Activated B cell treated with CpG ODN at 0.5 μM for 24 hours (primary cell): ENCODE measurements around the gene ASB2. TPM values are rescaled to one million over a fixed set of nuclear protein-coding genes. Genes with fewer than 3 reads are reported as not detected.

Experiments used
- ATAC-seq: fragments of 200-7000 bp; cut with Tn5 transposase; one replicate; pipeline ENCODE4 v1.10.0; 2021; ENCODE audit warnings: low read depth, mild to moderate bottlenecking, moderate library complexity
- CTCF ChIA-PET: fragments of 350-600 bp; sonication (Branson Sonifier 250); formaldehyde crosslinking; loops from one replicate; lab custom pipeline; 2021; ENCODE audit warnings: antibody characterized with exemption; lab: Charles Lee
- POLR2A ChIA-PET: fragments of 350-600 bp; sonication (Branson Sonifier 250); formaldehyde crosslinking; loops from one replicate; lab custom pipeline; 2021; ENCODE audit warnings: antibody characterized with exemption; lab: Charles Lee
- DNase-seq: peaks from one replicate; pipeline ENCODE4 v3.0.0; 2022
- H3K27ac Mint-ChIP-seq: one replicate; pipeline ENCODE4 v1.8.0; 2020; ENCODE audit warnings: mixed read lengths
- H3K27me3 Mint-ChIP-seq: one replicate; pipeline ENCODE4 v1.8.0; 2021; ENCODE audit warnings: mixed read lengths
- H3K36me3 Mint-ChIP-seq: one replicate; pipeline ENCODE4 v1.8.0; 2021; ENCODE audit warnings: low read depth, mixed read lengths
- H3K4me1 Mint-ChIP-seq: one replicate; pipeline ENCODE4 v1.8.0; 2021; ENCODE audit warnings: mixed read lengths
- H3K4me3 Mint-ChIP-seq: one replicate; pipeline ENCODE4 v1.8.0; 2020; ENCODE audit warnings: mild to moderate bottlenecking, mixed read lengths
- H3K9me3 Mint-ChIP-seq: one replicate; pipeline ENCODE4 v1.8.0; 2020; ENCODE audit warnings: mixed read lengths
- intact Hi-C: fragments of 100-400 bp; cut with micrococcal nuclease; formaldehyde crosslinking; loops from one replicate; pipeline ENCODE4 v1.15.1; 2024
- total RNA-seq: library from RNA; stranded (reverse); gene quantifications from 2 replicates; pipeline ENCODE4 v1.2.3, GENCODE V29; 2022
- TF ChIP-seq, protein P1 (sequence below): fragments of 200-600 bp; IDR thresholded peaks from one replicate; pipeline ENCODE4 v1.8.0; 2022; ENCODE audit warnings: antibody characterized with exemption, mild to moderate bottlenecking

ASB2 gene
- total RNA-seq, 1 donor from 2014 or later: 3.1 TPM

DNA sequence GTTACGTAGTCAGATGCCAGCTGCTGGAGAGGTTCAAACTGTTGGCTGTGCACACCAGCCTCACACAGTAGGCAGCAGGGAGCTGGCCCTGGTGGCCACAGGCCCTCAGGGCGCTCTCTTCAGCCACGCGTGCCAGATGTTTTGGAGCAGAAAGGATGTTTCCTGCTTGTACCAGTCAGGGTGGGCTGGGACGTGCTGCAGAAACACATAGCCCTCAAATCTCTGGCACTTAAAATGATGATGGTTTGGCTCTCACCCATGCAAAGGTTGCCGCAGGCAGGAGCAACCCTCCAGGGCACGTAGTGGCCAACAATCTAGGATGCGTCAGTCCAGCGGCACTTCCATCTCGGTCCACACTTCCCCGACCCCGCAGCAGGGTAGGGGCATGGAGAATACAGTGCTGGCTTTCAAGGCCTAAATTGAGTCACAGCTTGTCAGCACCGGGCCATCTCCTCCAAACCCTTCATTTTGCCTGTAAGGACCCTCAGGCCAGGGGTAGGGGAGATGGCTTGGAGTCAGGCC lies 50.9 kb downstream of the ASB2 start:
- DNase-seq: no peak
- CTCF ChIA-PET: no interaction called here
- intact Hi-C loops: no loop called here
- Mint-ChIP-seq H3K4me3 (no peak overlapping the region), H3K27me3 (no peaks in the 10 kb centered on the region), H3K36me3 (no peaks in the 10 kb centered on the region), H3K4me1 (no peaks in the 10 kb centered on the region), H3K27ac (no peak overlapping the region), H3K9me3 (no peaks in the 10 kb centered on the region)
- POLR2A ChIA-PET: no interaction called here
- no peak for ATAC-seq
- TF ChIP-seq, protein P1, sequence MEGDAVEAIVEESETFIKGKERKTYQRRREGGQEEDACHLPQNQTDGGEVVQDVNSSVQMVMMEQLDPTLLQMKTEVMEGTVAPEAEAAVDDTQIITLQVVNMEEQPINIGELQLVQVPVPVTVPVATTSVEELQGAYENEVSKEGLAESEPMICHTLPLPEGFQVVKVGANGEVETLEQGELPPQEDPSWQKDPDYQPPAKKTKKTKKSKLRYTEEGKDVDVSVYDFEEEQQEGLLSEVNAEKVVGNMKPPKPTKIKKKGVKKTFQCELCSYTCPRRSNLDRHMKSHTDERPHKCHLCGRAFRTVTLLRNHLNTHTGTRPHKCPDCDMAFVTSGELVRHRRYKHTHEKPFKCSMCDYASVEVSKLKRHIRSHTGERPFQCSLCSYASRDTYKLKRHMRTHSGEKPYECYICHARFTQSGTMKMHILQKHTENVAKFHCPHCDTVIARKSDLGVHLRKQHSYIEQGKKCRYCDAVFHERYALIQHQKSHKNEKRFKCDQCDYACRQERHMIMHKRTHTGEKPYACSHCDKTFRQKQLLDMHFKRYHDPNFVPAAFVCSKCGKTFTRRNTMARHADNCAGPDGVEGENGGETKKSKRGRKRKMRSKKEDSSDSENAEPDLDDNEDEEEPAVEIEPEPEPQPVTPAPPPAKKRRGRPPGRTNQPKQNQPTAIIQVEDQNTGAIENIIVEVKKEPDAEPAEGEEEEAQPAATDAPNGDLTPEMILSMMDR: no peak

DNA sequence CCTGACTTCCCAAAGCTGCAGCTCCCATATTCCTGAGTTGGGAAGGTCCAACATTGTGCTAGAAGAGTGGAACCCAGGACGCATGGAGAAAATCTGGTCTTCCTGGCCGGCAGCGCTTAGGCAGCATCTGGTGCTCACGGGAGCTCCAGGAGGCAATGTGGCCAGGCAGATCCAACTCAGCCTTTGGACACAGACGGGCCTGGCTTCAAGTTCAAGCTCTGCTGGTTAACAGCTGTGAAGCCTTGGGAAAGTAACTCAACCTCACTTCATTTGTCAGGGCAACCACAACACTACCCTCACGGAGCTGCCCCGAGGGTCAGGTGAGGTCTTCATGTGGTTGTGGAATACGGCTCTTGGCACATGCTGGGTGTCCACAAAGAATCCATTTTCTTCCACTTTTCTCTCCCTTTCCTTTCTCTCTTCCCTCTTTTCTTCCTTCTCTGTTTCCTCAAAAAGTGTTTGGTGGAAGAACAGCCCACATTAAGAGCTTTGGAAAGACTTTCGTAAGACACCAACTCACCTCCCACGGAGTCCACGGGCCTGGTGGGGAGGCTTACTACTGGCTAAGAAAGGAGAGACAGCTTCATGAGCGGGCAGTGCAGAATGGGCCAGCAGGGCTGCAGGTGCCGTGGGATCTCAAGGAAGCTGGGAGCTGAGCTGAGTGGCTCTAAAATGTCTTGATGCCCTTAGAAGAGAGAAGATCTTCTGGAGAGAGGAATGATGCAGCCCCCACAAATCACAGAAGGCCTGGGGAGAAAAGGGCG lies 51.6 kb downstream of the ASB2 start:
- CTCF ChIA-PET: interaction anchor here (1.4 kb wide), 1 partner anchor 212 kb away, joined by 5 read pairs; no protein-coding TSS in a partner anchor
- H3K27ac Mint-ChIP-seq: no peak overlapping the region
- H3K9me3 Mint-ChIP-seq: no peaks in the 10 kb centered on the region
- POLR2A ChIA-PET: no interaction called here
- H3K36me3 Mint-ChIP-seq: no peaks in the 10 kb centered on the region
- ATAC-seq: no peak
- intact Hi-C loops: no loop called here
- TF ChIP-seq, protein P1: no peak
- no peak overlapping the region for H3K4me3 Mint-ChIP-seq
- no peaks in the 10 kb centered on the region for H3K4me1 Mint-ChIP-seq
- H3K27me3 Mint-ChIP-seq: no peaks in the 10 kb centered on the region
- no peak for DNase-seq

DNA sequence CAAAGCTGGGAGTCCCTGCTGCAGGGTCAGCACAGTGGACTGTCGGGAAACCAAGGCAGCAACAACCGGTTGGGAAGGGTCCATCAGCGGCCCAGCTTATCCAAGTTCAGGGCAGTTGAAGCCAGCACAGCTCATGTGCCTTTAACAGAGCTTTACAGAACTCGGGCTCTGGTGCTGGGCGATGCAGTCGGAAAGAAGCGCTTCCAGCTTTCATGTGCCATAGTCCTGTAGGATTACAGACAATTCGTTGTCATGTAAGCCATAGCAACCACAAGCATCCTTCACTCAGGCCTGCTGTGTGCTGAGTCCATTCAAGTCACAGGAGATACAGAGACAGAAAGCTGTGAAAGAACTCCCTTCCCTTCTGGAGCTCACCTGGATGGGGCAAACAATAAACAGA lies 52.7 kb downstream of the ASB2 start:
- intact Hi-C loops: no loop called here
- CTCF ChIA-PET: interaction anchor here (1.4 kb wide), 1 partner anchor 213 kb away, joined by 5 read pairs; no protein-coding TSS in a partner anchor
- H3K27ac Mint-ChIP-seq: no peak overlapping the region
- no peaks in the 10 kb centered on the region for H3K27me3 Mint-ChIP-seq
- H3K4me1 Mint-ChIP-seq: no peaks in the 10 kb centered on the region
- no peaks in the 10 kb centered on the region for H3K36me3 Mint-ChIP-seq
- TF ChIP-seq, protein P1: no peak
- ATAC-seq: no peak
- no peak overlapping the region for H3K4me3 Mint-ChIP-seq
- no peak for DNase-seq
- no peaks in the 10 kb centered on the region for H3K9me3 Mint-ChIP-seq
- POLR2A ChIA-PET: no interaction called here

DNA sequence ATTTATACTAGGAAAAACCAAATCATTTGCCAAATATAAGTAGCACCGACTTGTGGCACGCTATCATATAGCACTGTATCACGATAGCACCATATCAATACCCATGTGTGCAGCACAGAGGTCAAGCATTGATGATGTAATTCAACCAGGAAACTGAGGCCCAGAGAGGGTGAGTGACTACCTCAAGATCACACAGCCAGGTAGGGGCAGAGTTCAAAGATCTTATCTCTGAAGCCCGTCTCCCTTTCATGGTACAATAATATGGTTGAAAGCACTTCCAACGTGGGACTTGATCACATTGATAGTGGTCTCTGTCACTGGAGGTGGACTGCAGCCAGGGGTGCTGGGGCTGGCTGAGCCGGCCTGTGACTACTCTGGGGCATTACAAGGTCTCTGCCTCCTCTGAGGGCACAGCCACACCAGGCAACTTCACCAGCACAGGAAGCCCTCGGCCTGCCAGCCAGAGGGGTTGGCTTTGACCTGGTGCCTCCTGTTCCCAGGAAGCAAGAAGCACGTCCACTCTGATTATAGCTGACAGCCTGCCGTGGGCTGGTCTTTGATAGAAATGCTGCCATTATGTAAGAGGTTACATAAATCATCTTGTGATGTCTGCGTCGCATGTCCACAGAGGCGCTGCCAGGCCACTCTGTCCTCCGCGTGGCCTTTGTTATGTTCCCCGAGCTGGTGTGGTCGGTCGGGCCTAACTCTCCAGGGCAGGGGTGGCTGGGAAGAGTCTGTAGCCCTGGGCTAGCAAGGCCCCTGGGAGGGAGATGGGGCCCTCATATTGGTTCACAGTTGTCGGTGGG lies 55.2 kb downstream of the ASB2 start:
- POLR2A ChIA-PET: interaction anchor here (0.5 kb wide), 1 partner anchor 65 kb away, joined by 3 read pairs; no protein-coding TSS in a partner anchor
- H3K36me3 Mint-ChIP-seq: no peaks in the 10 kb centered on the region
- H3K4me3 Mint-ChIP-seq: no peak overlapping the region
- no peak overlapping the region for H3K27ac Mint-ChIP-seq
- intact Hi-C loops: no loop called here
- H3K27me3 Mint-ChIP-seq: peaks cover 6% of the 10 kb centered on the region
- TF ChIP-seq, protein P1: no peak
- CTCF ChIA-PET: no interaction called here
- ATAC-seq: no peak
- no peaks in the 10 kb centered on the region for H3K4me1 Mint-ChIP-seq
- H3K9me3 Mint-ChIP-seq: no peaks in the 10 kb centered on the region
- no peak for DNase-seq

DNA sequence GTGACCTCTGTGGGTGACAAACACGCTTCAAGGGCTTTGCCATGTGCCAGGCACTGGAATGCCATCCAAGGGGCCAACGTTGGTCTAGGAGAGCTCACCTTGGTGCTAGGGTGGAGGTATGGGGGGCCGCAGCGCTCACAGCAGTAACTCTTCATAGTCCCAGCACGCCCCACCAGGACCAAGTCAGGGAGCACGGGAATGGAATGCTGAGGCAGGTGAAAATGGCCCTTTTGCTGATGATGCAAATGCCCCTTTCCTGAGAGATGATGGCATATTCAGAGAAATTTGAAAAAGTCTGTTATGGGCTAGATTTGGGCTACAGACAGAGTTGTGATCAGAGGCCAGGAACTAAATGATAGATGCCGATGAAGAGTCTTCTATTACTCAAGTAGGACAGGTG lies 59.2 kb downstream of the ASB2 start:
- no peak for DNase-seq
- Mint-ChIP-seq H3K9me3 (no peaks in the 10 kb centered on the region), H3K36me3 (no peaks in the 10 kb centered on the region), H3K4me1 (no peaks in the 10 kb centered on the region), H3K4me3 (no peak overlapping the region), H3K27me3 (peaks cover 7% of the 10 kb centered on the region), H3K27ac (no peak overlapping the region)
- no peak for ATAC-seq
- intact Hi-C loops: no loop called here
- CTCF ChIA-PET: no interaction called here
- TF ChIP-seq, protein P1: no peak
- POLR2A ChIA-PET: no interaction called here
